Neural progenitor cell (in vitro differentiated cells): ENCODE data around the gene MUC22. TPM values are rescaled to one million over a fixed set of nuclear protein-coding genes. Genes with fewer than 3 reads are reported as not detected.
A peak's percentile ranks its signal among the peaks of the same experiment; 100 is the strongest.

ENCODE experiments used
- DNase-seq: peaks from one replicate; pipeline ENCODE4 v3.0.0-alpha.2; 2016; ENCODE audit warnings: low spot score
- H2AFZ ChIP-seq: fragments of 200-600 bp; sonication (generic); replicated peaks from 2 replicates; pipeline ENCODE4 v1.6.1; 2016; ENCODE audit warnings: antibody characterized with exemption
- H3F3A ChIP-seq: fragments of 200-600 bp; sonication (generic); 2 replicates; pipeline ENCODE4 v1.6.1; 2016; ENCODE audit warnings: antibody characterized with exemption, low read depth
- H3K27ac ChIP-seq: fragments of 200-600 bp; sonication (generic); 2 replicates; pipeline ENCODE4 v1.5.1; 2016; ENCODE audit warnings: mild to moderate bottlenecking
- H3K27me3 ChIP-seq: fragments of 200-600 bp; sonication (generic); 2 replicates; pipeline ENCODE4 v1.6.1; 2016; ENCODE audit warnings: mild to moderate bottlenecking, moderate library complexity
- H3K36me3 ChIP-seq: fragments of 200-600 bp; sonication (generic); 2 replicates; pipeline ENCODE4 v1.5.1; 2016
- H3K4me1 ChIP-seq: fragments of 200-600 bp; sonication (generic); 2 replicates; pipeline ENCODE4 v1.6.1; 2016; ENCODE audit warnings: mixed run types
- H3K4me2 ChIP-seq: fragments of 200-600 bp; sonication (generic); 2 replicates; pipeline ENCODE4 v1.6.1; 2016
- H3K4me3 ChIP-seq: fragments of 200-600 bp; sonication (generic); 2 replicates; pipeline ENCODE4 v1.5.1; 2016
- H3K79me2 ChIP-seq: fragments of 200-600 bp; sonication (generic); 2 replicates; pipeline ENCODE4 v1.6.1; 2016; ENCODE audit warnings: low read depth
- H3K9ac ChIP-seq: fragments of 200-600 bp; sonication (generic); 2 replicates; pipeline ENCODE4 v1.6.1; 2016
- H3K9me3 ChIP-seq: fragments of 200-600 bp; sonication (generic); 2 replicates; pipeline ENCODE4 v1.5.1; 2016; ENCODE audit warnings: low read depth
- H4K20me1 ChIP-seq: fragments of 200-600 bp; sonication (generic); 2 replicates; pipeline ENCODE4 v1.6.1; 2016; ENCODE audit warnings: low read depth
- H3K27ac Mint-ChIP-seq: 3 replicates; pipeline ENCODE4 v1.8.0; 2021; ENCODE audit warnings: mixed read lengths
- H3K27me3 Mint-ChIP-seq: 2 replicates; pipeline ENCODE4 v1.8.0; 2022; ENCODE audit warnings: low read depth, mild to moderate bottlenecking, inconsistent platforms, moderate library complexity, mixed read lengths; ENCODE audit not compliant: insufficient read depth
- H3K36me3 Mint-ChIP-seq: 3 replicates; pipeline ENCODE4 v1.8.0; 2021; ENCODE audit warnings: mixed read lengths
- H3K4me1 Mint-ChIP-seq: 3 replicates; pipeline ENCODE4 v1.8.0; 2021; ENCODE audit warnings: mixed read lengths
- H3K4me3 Mint-ChIP-seq: 3 replicates; pipeline ENCODE4 v1.8.0; 2021; ENCODE audit warnings: mild to moderate bottlenecking, moderate library complexity, mixed read lengths
- H3K9me3 Mint-ChIP-seq: 3 replicates; pipeline ENCODE4 v1.8.0; 2020; ENCODE audit warnings: mixed read lengths
- CTCF ChIP-seq: fragments of 200-600 bp; sonication (generic); IDR thresholded peaks from 2 replicates; pipeline ENCODE4 v1.5.1; 2017; ENCODE audit warnings: antibody characterized with exemption, mild to moderate bottlenecking
- EZH2 ChIP-seq: fragments of 200-600 bp; sonication (generic); IDR thresholded peaks from 2 replicates; pipeline ENCODE4 v1.6.1; 2017; ENCODE audit warnings: antibody characterized with exemption, mild to moderate bottlenecking, moderate library complexity
- EZH2phosphoT487 ChIP-seq: fragments of 200-600 bp; sonication (generic); IDR thresholded peaks from 2 replicates; pipeline ENCODE4 v1.6.1; 2017; ENCODE audit warnings: antibody characterized with exemption
- total RNA-seq: library from RNA; depleted of rRNA; stranded (reverse); fragments of >200 nt; gene quantifications from 2 replicates; pipeline ENCODE4 v1.2.3, GENCODE V29; 2015; ENCODE audit warnings: low replicate concordance

MUC22 gene
- total RNA-seq, 1 donor from 2014 or later, result not detected

- Histone ChIP-seq H3K27ac (no peak overlapping the region), H3K36me3 (no peaks in the 10 kb centered on the region), H3K4me1 (no peaks in the 10 kb centered on the region), H3K9ac (no peak overlapping the region), H3K79me2 (no peaks in the 10 kb centered on the region), H3K4me2 (no peak overlapping the region), H3K4me3 (no peak overlapping the region), H2AFZ (no peak overlapping the region), H3K27me3 (no peaks in the 10 kb centered on the region), H3K9me3 (no peaks in the 10 kb centered on the region), H3F3A (no peaks in the 10 kb centered on the region), H4K20me1 (no peaks in the 10 kb centered on the region)
- Mint-ChIP-seq H3K9me3 (no peaks in the 10 kb centered on the region), H3K4me3 (no peak overlapping the region), H3K36me3 (no peaks in the 10 kb centered on the region), H3K27me3 (peaks cover 5% of the 10 kb centered on the region), H3K27ac (no peak overlapping the region), H3K4me1 (no peaks in the 10 kb centered on the region)
- TF ChIP-seq EZH2phosphoT487 (no peak), CTCF (no peak), EZH2 (no peak)
- DNase-seq, result peak; percentile 12
Measured at GRCh38 chr6:30974490-30975252, 35.6 kb upstream of the MUC22 start.

- H3K9me3 Mint-ChIP-seq, result no peaks in the 10 kb centered on the region
- H3K4me1 Mint-ChIP-seq, result peaks cover 19% of the 10 kb centered on the region
- peaks cover 6% of the 10 kb centered on the region for H3K4me1 ChIP-seq
- no peaks in the 10 kb centered on the region for H3K36me3 ChIP-seq
- no peak overlapping the region for H3K4me3 ChIP-seq
- no peak overlapping the region for H3K9ac ChIP-seq
- H3K27ac Mint-ChIP-seq, result no peak overlapping the region
- H3K36me3 Mint-ChIP-seq, result no peaks in the 10 kb centered on the region
- DNase-seq, result no peak
- no peaks in the 10 kb centered on the region for H3K79me2 ChIP-seq
- TF ChIP-seq CTCF (no peak), EZH2 (no peak), EZH2phosphoT487 (no peak)
- H3K27ac ChIP-seq, result no peak overlapping the region
- no peak overlapping the region for H3K4me2 ChIP-seq
- H3K4me3 Mint-ChIP-seq, result no peak overlapping the region
- no peaks in the 10 kb centered on the region for H3K9me3 ChIP-seq
- no peaks in the 10 kb centered on the region for H3K27me3 ChIP-seq
- peaks cover 11% of the 10 kb centered on the region for H3F3A ChIP-seq
- peaks cover 5% of the 10 kb centered on the region for H3K27me3 Mint-ChIP-seq
- no peaks in the 10 kb centered on the region for H4K20me1 ChIP-seq
- no peak overlapping the region for H2AFZ ChIP-seq
Measured at GRCh38 chr6:30979141-30979540, 31.1 kb upstream of the MUC22 start.

GRCh38 chr6:30979690-30980089, 30.6 kb upstream of the MUC22 start:
- H3K4me3 Mint-ChIP-seq, result no peak overlapping the region

More at GRCh38 chr6:30979690-30980089, 30.6 kb upstream of the MUC22 start:
- no peaks in the 10 kb centered on the region for H3K36me3 ChIP-seq
- no peaks in the 10 kb centered on the region for H3K36me3 Mint-ChIP-seq
- H3K27me3 Mint-ChIP-seq, result peaks cover 5% of the 10 kb centered on the region
- no peak for TF ChIP-seq EZH2
- TF ChIP-seq CTCF, result no peak
- no peak for TF ChIP-seq EZH2phosphoT487
- H3K4me1 ChIP-seq, result peaks cover 6% of the 10 kb centered on the region
- H3K9me3 Mint-ChIP-seq, result no peaks in the 10 kb centered on the region
- H3K27ac ChIP-seq, result no peak overlapping the region
- H3K9me3 ChIP-seq, result no peaks in the 10 kb centered on the region
- no peak overlapping the region for H3K9ac ChIP-seq
- peaks cover 19% of the 10 kb centered on the region for H3K4me1 Mint-ChIP-seq
- DNase-seq, result no peak
- H4K20me1 ChIP-seq, result no peaks in the 10 kb centered on the region
- H3K79me2 ChIP-seq, result no peaks in the 10 kb centered on the region
- no peak overlapping the region for H2AFZ ChIP-seq
- H3K4me2 ChIP-seq, result no peak overlapping the region
- H3K27ac Mint-ChIP-seq, result no peak overlapping the region
- H3K27me3 ChIP-seq, result no peaks in the 10 kb centered on the region
- H3K4me3 ChIP-seq, result no peak overlapping the region
- peaks cover 11% of the 10 kb centered on the region for H3F3A ChIP-seq
